Stimulated activated CD8-positive, alpha-beta memory T cell treated with anti-CD3 and anti-CD28 coated beads, Interleukin-15, amount 100 ng/mL, for 1 hour (primary cell): ENCODE measurements around the gene TECPR2.

Source experiments
- DNase-seq: peaks from one replicate; pipeline ENCODE4 v3.0.0-alpha.2; 2020; ENCODE audit warnings: low read depth

Gene TECPR2

GRCh38 chr14:102471921-102472790 lies 109.4 kb downstream of the TECPR2 start:
- DNase-seq = no peak

GRCh38 chr14:102472791-102473150 lies 110.0 kb downstream of the TECPR2 start:
- DNase-seq = no peak

- DNase-seq = no peak
These were observed 110.8 kb downstream of the TECPR2 start for GRCh38 chr14:102473559-102473958.

- DNase-seq = no peak
These were observed 112.2 kb downstream of the TECPR2 start for GRCh38 chr14:102474934-102475333.

GRCh38 chr14:102479107-102479506 lies 116.4 kb downstream of the TECPR2 start:
- DNase-seq = no peak

- DNase-seq = no peak
These were observed 117.0 kb downstream of the TECPR2 start for GRCh38 chr14:102479777-102480176.

- no peak for DNase-seq
These were observed 118.6 kb downstream of the TECPR2 start for GRCh38 chr14:102481371-102481770.

- DNase-seq = no peak
These were observed 119.1 kb downstream of the TECPR2 start for GRCh38 chr14:102481791-102482238.

GRCh38 chr14:102484316-102484715 lies 121.6 kb downstream of the TECPR2 start:
- DNase-seq = no peak

GRCh38 chr14:102485693-102486512 lies 123.2 kb downstream of the TECPR2 start:
- no peak for DNase-seq

- DNase-seq = no peak
These were observed 123.9 kb downstream of the TECPR2 start for GRCh38 chr14:102486513-102487203.

GRCh38 chr14:102487204-102487577 lies 124.5 kb downstream of the TECPR2 start:
- no peak for DNase-seq

- DNase-seq = no peak
These were observed 127.7 kb downstream of the TECPR2 start for GRCh38 chr14:102490456-102490855.

GRCh38 chr14:102491366-102491765 lies 128.6 kb downstream of the TECPR2 start:
- no peak for DNase-seq

- DNase-seq = no peak
These were observed 129.2 kb downstream of the TECPR2 start for GRCh38 chr14:102491786-102492530.

GRCh38 chr14:102492531-102492910 lies 129.8 kb downstream of the TECPR2 start:
- no peak for DNase-seq

- no peak for DNase-seq
These were observed 130.4 kb downstream of the TECPR2 start for GRCh38 chr14:102493096-102493495.

- DNase-seq = no peak
These were observed 130.8 kb downstream of the TECPR2 start for GRCh38 chr14:102493585-102493984.

- no peak for DNase-seq
These were observed 133.0 kb downstream of the TECPR2 start for GRCh38 chr14:102495491-102496330.

- no peak for DNase-seq
These were observed 133.6 kb downstream of the TECPR2 start for GRCh38 chr14:102496331-102496691.
